Karpas-422 (cell line): Measurements from ENCODE around the gene SAMD10. TPM values are rescaled to one million over a fixed set of nuclear protein-coding genes. Genes with fewer than 3 reads are reported as not detected.
"Not testable (repeated sequence)": the region's sequence is repeated elsewhere in the genome, so short reads cannot be mapped to it uniquely, and the experiment has no call there.

Source experiments
- DNase-seq: peaks from one replicate; pipeline ENCODE4 v3.0.0-alpha.2; 2015
- H2AFZ ChIP-seq: fragments of 200-600 bp; sonication (generic); 2 replicates; pipeline ENCODE4 v1.6.1; 2014; ENCODE audit warnings: antibody characterized with exemption, low read length, mixed read lengths
- H3K27ac ChIP-seq: fragments of 200-600 bp; sonication (generic); 2 replicates; pipeline ENCODE4 v1.5.1; 2014; ENCODE audit warnings: mild to moderate bottlenecking, low read length, moderate library complexity
- H3K27me3 ChIP-seq: fragments of 200-600 bp; sonication (generic); 2 replicates; pipeline ENCODE4 v1.6.1; 2014; ENCODE audit warnings: low read length, mixed read lengths
- H3K36me3 ChIP-seq: fragments of 200-600 bp; sonication (generic); 2 replicates; pipeline ENCODE4 v1.6.1; 2014; ENCODE audit warnings: low read length, mixed read lengths; ENCODE audit not compliant: insufficient read depth
- H3K4me1 ChIP-seq: fragments of 200-600 bp; sonication (generic); 2 replicates; pipeline ENCODE4 v1.6.1; 2014; ENCODE audit warnings: mild to moderate bottlenecking, low read length, mixed read lengths
- H3K4me2 ChIP-seq: fragments of 200-600 bp; sonication (generic); 2 replicates; pipeline ENCODE4 v1.6.1; 2014; ENCODE audit warnings: low read length, low read depth, mild to moderate bottlenecking; ENCODE audit not compliant: poor library complexity, severe bottlenecking
- H3K4me3 ChIP-seq: fragments of 200-600 bp; sonication (generic); 2 replicates; pipeline ENCODE4 v1.5.1; 2014; ENCODE audit warnings: mild to moderate bottlenecking, antibody characterized with exemption, low read length, mixed read lengths
- H3K79me2 ChIP-seq: fragments of 200-600 bp; sonication (generic); 2 replicates; pipeline ENCODE4 v1.6.1; 2014; ENCODE audit warnings: mild to moderate bottlenecking, low read length, mixed read lengths
- H3K9ac ChIP-seq: fragments of 200-600 bp; sonication (generic); 2 replicates; pipeline ENCODE4 v1.6.0; 2014; ENCODE audit warnings: low read length
- H3K9me2 ChIP-seq: fragments of 200-600 bp; sonication (generic), shearing (Covaris generic); replicated peaks from 2 replicates; pipeline ENCODE4 v1.6.0; 2014; ENCODE audit warnings: mild to moderate bottlenecking, low read length, moderate library complexity; ENCODE audit not compliant: insufficient read depth
- H3K9me3 ChIP-seq: fragments of 300-700, 200-600 bp; sonication (generic); 2 replicates; pipeline ENCODE4 v1.6.1; 2014; ENCODE audit warnings: low read length, mixed read lengths
- H4K20me1 ChIP-seq: fragments of 200-600 bp; sonication (generic); 2 replicates; pipeline ENCODE4 v1.6.1; 2014; ENCODE audit warnings: mild to moderate bottlenecking, antibody characterized with exemption, low read length, low read depth; ENCODE audit not compliant: insufficient read depth
- total RNA-seq: library from RNA; depleted of rRNA; stranded (reverse); fragments of >200 nt; shearing (Covaris generic); gene quantifications from 2 replicates; pipeline ENCODE4 v1.2.3, GENCODE V29; 2014; ENCODE audit warnings: low replicate concordance

SAMD10 gene
- total RNA-seq, 1 experiment from 2014 or later = 11.7 TPM

- Histone ChIP-seq H3K4me1 (no peaks in the 10 kb centered on the region), H3K9ac (no peak overlapping the region), H3K36me3 (peaks cover 18% of the 10 kb centered on the region), H3K9me2 (no peaks in the 10 kb centered on the region), H3K27ac (no peak overlapping the region), H2AFZ (no peak overlapping the region), H3K4me3 (no peak overlapping the region), H3K9me3 (no peaks in the 10 kb centered on the region), H3K27me3 (no peaks in the 10 kb centered on the region), H3K4me2 (no peak overlapping the region), H3K79me2 (no peaks in the 10 kb centered on the region), H4K20me1 (no peaks in the 10 kb centered on the region)
- DNase-seq = no peak
These were observed 43.4 kb upstream of the SAMD10 start for GRCh38 chr20:64022671-64023360.

GRCh38 chr20:64021124-64021975 lies 41.9 kb upstream of the SAMD10 start:
- Histone ChIP-seq H3K36me3 (peaks cover 21% of the 10 kb centered on the region), H3K4me1 (no peaks in the 10 kb centered on the region), H3K4me2 (no peak overlapping the region), H4K20me1 (0 out of 2 replicates have a peak, but pooled peaks cover 3% of the 10 kb centered on the region), H2AFZ (no peak overlapping the region), H3K9ac (no peak overlapping the region), H3K27ac (no peak overlapping the region), H3K79me2 (no peaks in the 10 kb centered on the region), H3K9me3 (no peaks in the 10 kb centered on the region), H3K9me2 (no peaks in the 10 kb centered on the region), H3K4me3 (no peak overlapping the region), H3K27me3 (no peaks in the 10 kb centered on the region)
- no peak for DNase-seq

- H3K9me2 ChIP-seq = no peaks in the 10 kb centered on the region
- no peak overlapping the region for H3K4me3 ChIP-seq
- H3K4me1 ChIP-seq = no peaks in the 10 kb centered on the region
- H3K27me3 ChIP-seq = no peaks in the 10 kb centered on the region
- H3K36me3 ChIP-seq = peaks cover 23% of the 10 kb centered on the region
- H3K4me2 ChIP-seq = no peak overlapping the region
- 0 out of 2 replicates have a peak, but pooled peaks cover 3% of the 10 kb centered on the region for H4K20me1 ChIP-seq
- no peak for DNase-seq
- peaks cover 3% of the 10 kb centered on the region; the same call in 1 of the 2 replicates for H3K79me2 ChIP-seq
- H3K27ac ChIP-seq = no peak overlapping the region
- no peaks in the 10 kb centered on the region for H3K9me3 ChIP-seq
- no peak overlapping the region for H3K9ac ChIP-seq
- H2AFZ ChIP-seq = no peak overlapping the region
These were observed 36.2 kb upstream of the SAMD10 start for GRCh38 chr20:64015635-64016034.

GRCh38 chr20:64012385-64013154 lies 33.1 kb upstream of the SAMD10 start:
- H3K79me2 ChIP-seq, H3K9me2 ChIP-seq, H3K27me3 ChIP-seq, DNase-seq, H3K27ac ChIP-seq, H3K9ac ChIP-seq, H2AFZ ChIP-seq, H4K20me1 ChIP-seq, H3K4me1 ChIP-seq, H3K9me3 ChIP-seq, H3K4me2 ChIP-seq, H3K4me3 ChIP-seq: not testable (repeated sequence)
- peaks cover 53% of the 10 kb centered on the region for H3K36me3 ChIP-seq

GRCh38 chr20:64011366-64011779 lies 31.9 kb upstream of the SAMD10 start:
- no peaks in the 10 kb centered on the region for H3K4me1 ChIP-seq
- H3K27ac ChIP-seq = no peak overlapping the region
- no peak overlapping the region for H3K9ac ChIP-seq
- H3K9me3 ChIP-seq = peaks cover 6% of the 10 kb centered on the region
- no peak overlapping the region for H3K4me2 ChIP-seq
- peaks cover 58% of the 10 kb centered on the region for H3K36me3 ChIP-seq
- H4K20me1 ChIP-seq = no peaks in the 10 kb centered on the region
- H3K4me3 ChIP-seq = no peak overlapping the region
- H3K9me2 ChIP-seq = no peaks in the 10 kb centered on the region
- no peak overlapping the region for H2AFZ ChIP-seq
- H3K79me2 ChIP-seq = peaks cover 3% of the 10 kb centered on the region; the same call in 1 of the 2 replicates
- H3K27me3 ChIP-seq = no peaks in the 10 kb centered on the region
- DNase-seq = no peak

- Histone ChIP-seq H3K9me3 (peaks cover 6% of the 10 kb centered on the region), H3K27ac (no peak overlapping the region), H3K27me3 (no peaks in the 10 kb centered on the region), H3K9ac (no peak overlapping the region), H3K36me3 (peaks cover 60% of the 10 kb centered on the region), H2AFZ (no peak overlapping the region), H3K4me3 (no peak overlapping the region), H3K4me2 (no peak overlapping the region), H3K79me2 (peaks cover 2% of the 10 kb centered on the region; the same call in 1 of the 2 replicates), H4K20me1 (no peaks in the 10 kb centered on the region), H3K9me2 (no peaks in the 10 kb centered on the region), H3K4me1 (no peaks in the 10 kb centered on the region)
- DNase-seq = no peak
These were observed 31.3 kb upstream of the SAMD10 start for GRCh38 chr20:64010711-64011237.

GRCh38 chr20:64009811-64010387 lies 30.5 kb upstream of the SAMD10 start:
- peaks cover 64% of the 10 kb centered on the region for H3K36me3 ChIP-seq
- no peaks in the 10 kb centered on the region for H3K9me2 ChIP-seq
- no peaks in the 10 kb centered on the region for H3K27me3 ChIP-seq
- no peak overlapping the region for H3K27ac ChIP-seq
- H4K20me1 ChIP-seq = no peaks in the 10 kb centered on the region
- no peaks in the 10 kb centered on the region for H3K4me1 ChIP-seq
- H3K4me3 ChIP-seq = no peak overlapping the region
- no peak overlapping the region for H2AFZ ChIP-seq
- 0 out of 2 replicates have a peak, but pooled peaks cover 3% of the 10 kb centered on the region for H3K79me2 ChIP-seq
- no peak overlapping the region for H3K9ac ChIP-seq
- no peak overlapping the region for H3K4me2 ChIP-seq
- H3K9me3 ChIP-seq = peaks cover 6% of the 10 kb centered on the region
- no peak for DNase-seq
